ENCODE data around the gene LIPH. TPM values are rescaled to one million over a fixed set of nuclear protein-coding genes. Genes with fewer than 3 reads are reported as not detected.
"Not testable (repeated sequence)": the region's sequence is repeated elsewhere in the genome, so short reads cannot be mapped to it uniquely, and the experiment has no call there.

LIPH gene
- not detected for total RNA-seq

DNA sequence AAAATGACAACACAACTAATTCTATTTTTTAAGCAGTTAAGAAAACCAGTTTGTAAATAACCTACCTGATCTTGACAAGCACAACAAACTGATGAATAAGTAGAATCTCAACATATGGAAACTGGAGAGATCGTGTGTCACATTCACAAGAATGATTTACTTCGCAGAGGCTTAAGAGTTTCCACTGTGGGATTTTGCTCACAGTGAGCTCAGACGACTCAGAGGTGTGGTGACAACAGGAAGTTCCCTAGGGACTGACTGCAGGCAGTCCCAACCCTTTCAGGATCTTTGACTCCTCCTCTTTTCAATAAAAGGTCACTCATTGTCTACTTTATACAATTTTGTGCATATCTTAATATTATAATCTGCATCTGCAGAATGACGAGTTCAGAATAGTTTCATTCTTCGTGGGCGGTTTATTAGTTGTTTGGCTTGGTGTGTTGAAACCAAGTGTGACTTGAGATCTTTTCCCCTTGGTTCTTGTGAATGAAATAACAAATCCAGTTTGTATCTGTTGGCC, at the start of gene LIPH:
TSS of gene LIPH (minus strand) at position 231 of the 520 bp plus-strand sequence. CDS start at position 114, 117 bp downstream.
- CTCF ChIA-PET, result interaction anchor here (1.0 kb wide), 1 partner anchor 47 kb away, joined by 3 read pairs; no protein-coding TSS in a partner anchor
- intact Hi-C loops (cut with micrococcal nuclease), result loop anchor here (1.0 kb wide), 1 partner anchor 53 kb away; the partner anchor contains the start of gene TMEM41A
- peaks cover 10% of the 10 kb centered on the region for H3K4me1 Mint-ChIP-seq (ENCODE audit: low read depth)
- no peaks in the 10 kb centered on the region for H3K27me3 Mint-ChIP-seq (ENCODE audit: low read depth)
- no peak within 1 kb of the TSS for H3K27ac Mint-ChIP-seq
- H3K9me3 Mint-ChIP-seq, result no peaks in the 10 kb centered on the region
- no peaks in the 10 kb centered on the region for H3K36me3 Mint-ChIP-seq (ENCODE audit: low read depth)
- H3K4me3 Mint-ChIP-seq, result no peak within 1 kb of the TSS
- peak; percentile 26 for DNase-seq

DNA sequence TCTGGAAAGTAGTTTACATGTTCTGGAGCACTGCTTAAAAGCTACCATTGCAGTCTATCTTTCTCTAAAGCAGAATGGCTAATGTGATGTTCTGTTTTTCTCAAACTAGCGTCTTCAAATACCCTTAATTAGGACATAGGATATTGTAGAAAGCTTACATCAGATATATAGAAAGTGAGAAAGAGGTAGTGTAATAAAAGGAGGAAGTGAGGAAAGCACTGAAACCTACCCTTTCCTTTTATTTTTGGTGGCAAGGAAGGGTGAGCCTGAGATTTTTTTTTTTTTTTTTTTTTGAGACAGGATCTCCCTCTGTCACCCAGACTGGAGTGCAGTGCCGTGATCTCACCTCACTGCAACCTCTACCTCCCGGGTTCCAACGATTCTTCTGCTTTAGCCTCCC, 43.1 kb upstream of the LIPH start:
- no peak for DNase-seq
- H3K36me3 Mint-ChIP-seq (ENCODE audit: low read depth), result peaks cover 10% of the 10 kb centered on the region
- no peaks in the 10 kb centered on the region for H3K9me3 Mint-ChIP-seq
- peaks cover 8% of the 10 kb centered on the region for H3K4me1 Mint-ChIP-seq (ENCODE audit: low read depth)
- H3K27ac Mint-ChIP-seq, result peak overlapping the region; percentile 73
- intact Hi-C loops (cut with micrococcal nuclease), result no loop called here
- no peaks in the 10 kb centered on the region for H3K27me3 Mint-ChIP-seq (ENCODE audit: low read depth)
- H3K4me3 Mint-ChIP-seq, result no peak overlapping the region
- CTCF ChIA-PET, result no interaction called here

DNA sequence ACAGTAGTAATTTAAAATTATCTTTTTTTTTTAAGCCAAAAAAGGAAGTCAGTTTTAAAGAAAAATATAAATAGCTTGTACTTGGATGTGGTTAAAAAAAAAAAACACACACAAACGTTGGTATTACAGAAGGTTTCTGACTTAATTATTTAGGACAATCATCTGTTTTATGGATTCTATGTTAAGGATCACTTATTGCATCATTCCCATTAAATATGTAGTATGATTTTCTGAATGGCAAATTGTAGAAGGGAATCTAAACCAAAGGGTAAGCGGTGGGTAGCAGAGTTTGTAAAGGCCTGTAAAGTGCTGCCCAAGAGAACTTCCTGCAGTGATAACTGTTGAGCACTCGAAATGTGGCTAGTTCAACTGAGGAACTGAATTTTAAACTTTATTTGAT, 41.7 kb upstream of the LIPH start:
- CTCF ChIA-PET, result no interaction called here
- Mint-ChIP-seq H3K36me3 (ENCODE audit: low read depth) (peaks cover 10% of the 10 kb centered on the region), H3K27me3 (ENCODE audit: low read depth) (no peaks in the 10 kb centered on the region), H3K27ac (no peak overlapping the region), H3K4me3 (no peak overlapping the region), H3K4me1 (ENCODE audit: low read depth) (peaks cover 12% of the 10 kb centered on the region), H3K9me3 (no peaks in the 10 kb centered on the region)
- intact Hi-C loops (cut with micrococcal nuclease), result no loop called here
- no peak for DNase-seq

DNA sequence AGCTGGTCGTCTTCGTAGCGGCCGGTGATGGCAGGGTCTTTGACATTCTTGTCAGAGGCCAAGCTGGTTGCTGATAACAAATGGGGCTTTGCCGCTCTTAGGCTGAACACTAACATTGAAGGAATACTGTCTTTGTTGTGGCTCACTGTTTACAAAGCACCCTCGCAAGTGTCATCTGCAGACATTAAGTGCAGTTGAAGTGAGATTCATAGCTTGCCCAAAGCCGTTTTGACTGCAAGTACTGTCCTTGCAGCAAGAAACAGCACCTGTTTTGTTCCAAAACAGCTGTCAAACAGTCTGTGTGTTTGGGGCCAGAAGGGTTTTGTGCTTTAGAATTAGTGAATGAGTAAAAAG, 34.3 kb upstream of the LIPH start:
- intact Hi-C loops (cut with micrococcal nuclease), result loop anchor here (1.0 to 10.0 kb wide), 5 partner anchors 87 to 988 kb away; partner anchors contain the start of genes DNAJB11, TMEM41A, TRA2B and VPS8

DNA sequence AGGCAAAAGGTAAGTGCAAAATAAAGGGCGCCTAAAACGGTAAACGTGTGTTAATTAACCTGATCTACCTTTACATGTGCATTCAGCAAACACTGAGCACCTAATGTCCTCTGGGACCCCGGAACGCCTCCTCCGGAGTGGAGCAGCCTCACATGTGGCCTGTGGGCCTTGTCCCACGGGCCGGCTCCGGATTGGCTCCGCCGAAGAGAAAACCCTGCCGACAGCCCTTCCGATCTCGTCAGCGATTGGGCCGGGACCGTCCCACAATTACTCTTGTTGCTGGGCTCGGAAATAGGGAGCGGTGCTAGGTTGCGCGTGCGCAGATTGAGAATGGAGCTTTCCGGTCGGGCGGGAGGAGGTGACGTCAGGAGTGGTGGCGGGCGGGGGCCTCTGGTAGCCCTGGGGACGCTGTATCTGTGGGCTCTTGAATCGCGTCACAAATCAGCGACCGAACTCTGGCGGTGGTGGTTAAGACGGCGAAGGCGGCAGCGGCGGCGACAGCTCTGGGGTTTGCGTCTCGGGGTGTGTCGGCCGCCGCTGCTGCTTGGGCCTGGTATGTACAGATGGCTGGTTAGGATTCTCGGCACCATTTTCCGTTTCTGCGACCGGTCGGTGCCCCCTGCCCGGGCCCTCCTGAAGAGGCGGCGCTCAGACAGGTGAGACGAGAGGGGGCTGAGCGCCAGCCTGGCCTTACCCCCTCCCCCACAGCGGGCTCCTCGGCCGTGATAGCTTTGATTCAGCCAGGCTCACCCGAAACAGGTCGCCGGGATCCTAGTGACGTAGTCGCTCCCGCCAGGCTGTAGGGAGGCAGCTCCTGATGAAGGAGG, 33.7 kb upstream of the LIPH start, which contains the start of gene SENP2:
TSS of gene SENP2 (plus strand) at position 437 of the 827 bp plus-strand sequence. CDS start at position 556, 119 bp downstream.
- peak within 1 kb of the TSS; percentile 83 for H3K4me3 Mint-ChIP-seq
- CTCF ChIA-PET, result interaction anchor here (1.3 to 2.6 kb wide), 4 partner anchors 11 to 125 kb away, joined by 3 to 20 read pairs (median 6); no protein-coding TSS in a partner anchor
- peak; percentile 100 for DNase-seq
- H3K9me3 Mint-ChIP-seq, result no peaks in the 10 kb centered on the region
- H3K36me3 Mint-ChIP-seq (ENCODE audit: low read depth), result peaks cover 2% of the 10 kb centered on the region
- intact Hi-C loops (cut with micrococcal nuclease), result loop anchor here (1.0 to 10.0 kb wide), 6 partner anchors 87 to 989 kb away; partner anchors contain the start of genes DNAJB11, ETV5, TMEM41A and TRA2B
- no peaks in the 10 kb centered on the region for H3K27me3 Mint-ChIP-seq (ENCODE audit: low read depth)
- H3K4me1 Mint-ChIP-seq (ENCODE audit: low read depth), result peaks cover 27% of the 10 kb centered on the region
- peak within 1 kb of the TSS; percentile 88 for H3K27ac Mint-ChIP-seq

More for the DNA sequence above, 34.3 kb upstream of the LIPH start:
- H3K27ac Mint-ChIP-seq, result peak overlapping the region; percentile 88
- H3K4me1 Mint-ChIP-seq (ENCODE audit: low read depth), result peaks cover 27% of the 10 kb centered on the region
- CTCF ChIA-PET, result interaction anchor here (0.6 to 2.6 kb wide), 4 partner anchors 11 to 951 kb away, joined by 3 to 20 read pairs (median 6); no protein-coding TSS in a partner anchor
- no peaks in the 10 kb centered on the region for H3K9me3 Mint-ChIP-seq
- no peaks in the 10 kb centered on the region for H3K27me3 Mint-ChIP-seq (ENCODE audit: low read depth)
- H3K36me3 Mint-ChIP-seq (ENCODE audit: low read depth), result peaks cover 3% of the 10 kb centered on the region
- DNase-seq, result no peak
- H3K4me3 Mint-ChIP-seq, result peak overlapping the region; percentile 83

DNA sequence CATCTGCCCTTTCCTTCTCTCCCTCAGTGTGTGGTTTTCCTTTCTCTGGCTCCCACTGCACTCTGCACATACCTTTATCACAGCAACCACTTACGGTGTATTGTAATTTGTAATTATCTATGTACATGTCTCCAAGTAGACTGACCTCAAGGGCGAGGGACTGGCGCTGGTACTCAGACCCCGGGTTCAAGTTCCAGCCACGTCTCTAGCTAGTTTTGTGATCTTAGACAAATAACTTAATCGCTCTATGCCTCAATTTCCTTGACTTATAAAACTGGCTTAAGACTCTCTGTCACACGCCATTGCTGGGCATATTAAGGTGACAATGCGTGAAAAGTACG, 33.1 kb upstream of the LIPH start:
- Mint-ChIP-seq H3K36me3 (ENCODE audit: low read depth) (peaks cover 2% of the 10 kb centered on the region), H3K27me3 (ENCODE audit: low read depth) (no peaks in the 10 kb centered on the region), H3K4me3 (peak overlapping the region; percentile 83), H3K9me3 (no peaks in the 10 kb centered on the region), H3K27ac (peak overlapping the region; percentile 88), H3K4me1 (ENCODE audit: low read depth) (peaks cover 27% of the 10 kb centered on the region)
- CTCF ChIA-PET, result interaction anchor here (1.3 to 2.6 kb wide), 4 partner anchors 10 to 124 kb away, joined by 3 to 20 read pairs (median 6); no protein-coding TSS in a partner anchor
- peak; percentile 10 for DNase-seq
- intact Hi-C loops (cut with micrococcal nuclease), result loop anchor here (2.0 to 10.0 kb wide), 2 partner anchors 523 to 989 kb away; partner anchors contain the start of genes DNAJB11 and ETV5

DNA sequence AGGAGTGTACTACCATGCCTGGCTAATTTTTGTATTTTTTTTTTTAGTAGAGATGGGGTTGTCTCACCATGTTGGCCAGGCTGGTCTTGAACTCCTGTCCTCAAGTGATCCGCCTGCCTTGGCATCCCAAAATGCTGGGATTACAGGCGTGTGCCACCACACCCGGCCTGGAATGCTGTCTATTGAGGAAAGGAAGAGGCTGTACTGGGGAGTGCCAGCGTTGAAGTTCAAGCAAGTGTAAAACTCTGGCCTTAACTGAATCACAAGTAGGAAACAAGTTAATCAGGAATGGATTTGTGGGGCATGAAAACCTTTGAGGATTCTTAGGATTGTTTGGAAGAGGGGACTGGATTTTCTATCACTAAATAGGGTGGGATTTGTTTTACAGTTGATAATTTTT, 32.3 kb upstream of the LIPH start:
- CTCF ChIA-PET, result interaction anchor here (0.9 to 1.3 kb wide), 3 partner anchors 9 to 29 kb away, joined by 3 to 6 read pairs (median 5); no protein-coding TSS in a partner anchor
- Mint-ChIP-seq H3K27me3 (ENCODE audit: low read depth) (no peaks in the 10 kb centered on the region), H3K27ac (no peak overlapping the region), H3K36me3 (ENCODE audit: low read depth) (peaks cover 2% of the 10 kb centered on the region), H3K4me3 (peak overlapping the region; percentile 83), H3K9me3 (no peaks in the 10 kb centered on the region), H3K4me1 (ENCODE audit: low read depth) (peaks cover 27% of the 10 kb centered on the region)
- intact Hi-C loops (cut with micrococcal nuclease), result loop anchor here (2.0 to 10.0 kb wide), 2 partner anchors 524 to 990 kb away; partner anchors contain the start of genes DNAJB11 and ETV5
- DNase-seq, result no peak

DNA sequence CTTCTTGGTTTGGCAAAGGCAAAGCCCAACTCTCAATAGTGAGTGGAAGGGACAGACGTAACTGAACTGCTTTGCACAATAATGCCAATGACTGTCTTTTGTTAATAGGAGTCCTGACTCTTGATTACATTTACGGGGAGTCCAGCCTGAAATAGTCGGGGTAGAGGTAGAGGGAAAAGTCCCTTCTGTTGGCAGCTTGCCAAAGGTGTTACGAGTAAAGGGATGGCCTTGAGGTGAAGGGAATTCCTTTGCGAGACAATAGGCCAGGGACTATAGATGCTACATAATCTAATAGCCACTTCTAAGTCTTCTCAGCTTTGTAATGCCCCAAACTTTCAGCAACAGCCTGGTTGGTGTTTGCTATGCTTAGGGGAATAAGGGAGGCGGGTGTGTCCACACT, 31.5 kb upstream of the LIPH start:
- no peaks in the 10 kb centered on the region for H3K9me3 Mint-ChIP-seq
- intact Hi-C loops (cut with micrococcal nuclease), result loop anchor here (2.0 to 10.0 kb wide), 2 partner anchors 525 to 991 kb away; partner anchors contain the start of genes DNAJB11 and ETV5
- H3K27ac Mint-ChIP-seq, result no peak overlapping the region
- DNase-seq, result no peak
- H3K36me3 Mint-ChIP-seq (ENCODE audit: low read depth), result peaks cover 2% of the 10 kb centered on the region
- H3K4me3 Mint-ChIP-seq, result no peak overlapping the region
- CTCF ChIA-PET, result interaction anchor here (0.9 to 1.1 kb wide), 2 partner anchors 9 to 25 kb away, joined by 5 to 6 read pairs; no protein-coding TSS in a partner anchor
- H3K4me1 Mint-ChIP-seq (ENCODE audit: low read depth), result peaks cover 23% of the 10 kb centered on the region
- H3K27me3 Mint-ChIP-seq (ENCODE audit: low read depth), result no peaks in the 10 kb centered on the region

DNA sequence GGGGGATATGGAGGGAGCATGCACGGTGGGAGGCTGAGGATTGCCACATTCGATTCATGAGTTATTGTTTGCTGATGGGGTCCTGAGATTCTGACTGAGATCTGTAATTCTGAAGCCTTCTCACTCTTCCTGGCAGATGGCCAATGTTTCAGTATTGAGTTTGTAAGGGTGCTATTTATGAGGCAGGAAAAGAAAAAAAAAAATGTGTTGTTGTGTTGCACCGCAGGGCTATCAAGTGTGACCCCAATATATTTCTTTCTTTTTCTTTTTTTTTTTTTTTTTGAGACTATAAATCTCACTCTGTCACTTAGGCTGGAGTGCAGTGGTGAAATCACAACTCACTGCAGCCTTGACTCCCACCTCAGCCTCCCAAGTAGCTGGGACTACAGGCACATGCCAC, 30.5 kb upstream of the LIPH start:
- no peak overlapping the region for H3K4me3 Mint-ChIP-seq
- peaks cover 15% of the 10 kb centered on the region for H3K4me1 Mint-ChIP-seq (ENCODE audit: low read depth)
- CTCF ChIA-PET, result interaction anchor here (0.6 kb wide), 2 partner anchors 24 to 35 kb away, joined by 4 read pairs; no protein-coding TSS in a partner anchor
- no peaks in the 10 kb centered on the region for H3K9me3 Mint-ChIP-seq
- no peak overlapping the region for H3K27ac Mint-ChIP-seq
- peaks cover 2% of the 10 kb centered on the region for H3K36me3 Mint-ChIP-seq (ENCODE audit: low read depth)
- DNase-seq, result no peak
- intact Hi-C loops (cut with micrococcal nuclease), result loop anchor here (10.0 kb wide), 1 partner anchor 992 kb away; the partner anchor contains the start of gene DNAJB11
- no peaks in the 10 kb centered on the region for H3K27me3 Mint-ChIP-seq (ENCODE audit: low read depth)

DNA sequence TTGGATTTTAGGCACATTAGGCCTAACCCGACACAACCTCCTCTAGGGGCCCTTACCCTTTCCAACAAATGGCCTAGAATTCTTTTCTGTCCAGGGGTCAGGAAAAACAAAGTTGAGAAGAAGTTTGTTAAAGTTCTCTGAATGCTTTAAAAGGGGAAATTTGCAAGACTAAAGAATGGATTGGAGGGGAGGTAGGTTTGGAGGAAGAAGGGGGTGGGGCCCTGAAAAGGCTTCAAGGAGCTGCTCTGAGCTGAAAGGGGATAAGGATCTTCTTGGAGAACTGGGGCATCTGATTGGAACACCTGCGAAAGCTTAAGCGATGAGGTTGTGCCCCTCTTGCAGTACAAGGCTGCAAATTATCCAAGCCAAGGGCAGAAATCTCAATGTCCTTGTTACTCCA, 29.8 kb upstream of the LIPH start:
- Mint-ChIP-seq H3K4me1 (ENCODE audit: low read depth) (peaks cover 13% of the 10 kb centered on the region), H3K27me3 (ENCODE audit: low read depth) (no peaks in the 10 kb centered on the region), H3K4me3 (no peak overlapping the region), H3K36me3 (ENCODE audit: low read depth) (peaks cover 2% of the 10 kb centered on the region), H3K9me3 (no peaks in the 10 kb centered on the region), H3K27ac (no peak overlapping the region)
- CTCF ChIA-PET, result no interaction called here
- intact Hi-C loops (cut with micrococcal nuclease), result loop anchor here (10.0 kb wide), 1 partner anchor 993 kb away; the partner anchor contains the start of gene DNAJB11
- no peak for DNase-seq

DNA sequence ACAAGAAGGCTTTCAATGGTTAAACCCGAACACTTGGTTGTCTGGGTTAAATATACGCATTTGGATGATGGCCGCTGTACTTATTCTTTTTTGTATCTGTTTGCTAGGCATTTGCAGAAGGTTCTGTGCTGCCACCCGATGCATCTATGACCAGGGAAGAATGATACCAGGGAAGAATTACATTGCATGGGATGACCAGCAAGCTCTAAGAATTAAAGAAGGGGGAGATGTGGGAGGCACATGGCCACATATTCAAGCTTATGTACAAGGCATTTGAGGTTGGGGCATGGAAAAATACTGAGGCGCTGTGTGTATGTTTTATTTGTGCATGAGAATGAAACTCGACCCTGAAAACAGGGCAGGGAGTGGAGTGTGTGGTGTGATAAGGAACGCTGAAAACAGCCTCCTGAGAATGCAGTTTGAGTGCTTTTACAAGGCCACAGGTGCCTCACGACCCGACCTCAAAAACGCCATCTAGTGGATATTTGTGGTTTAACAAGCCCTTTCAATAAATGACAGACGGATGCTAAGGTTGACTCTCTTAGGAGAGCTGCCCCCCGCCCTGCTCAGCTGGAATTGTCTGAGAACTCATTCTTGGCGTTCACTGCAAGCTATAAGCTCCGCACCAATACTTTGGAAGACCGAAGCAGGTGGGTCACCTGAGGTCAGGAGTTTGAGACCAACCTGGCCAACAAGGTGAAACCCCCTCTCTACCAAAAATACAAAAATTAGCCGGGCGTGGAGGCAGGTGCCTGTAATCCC, 22.9 kb upstream of the LIPH start:
- intact Hi-C loops (cut with micrococcal nuclease), result loop anchor here (1.0 kb wide), 1 partner anchor 115 kb away; no protein-coding TSS in a partner anchor
- not testable (repeated sequence) for H3K36me3 Mint-ChIP-seq (ENCODE audit: low read depth); H3K27ac Mint-ChIP-seq; H3K4me1 Mint-ChIP-seq (ENCODE audit: low read depth); H3K4me3 Mint-ChIP-seq; H3K27me3 Mint-ChIP-seq (ENCODE audit: low read depth)
- peak; percentile 43 for DNase-seq
- H3K9me3 Mint-ChIP-seq, result peaks cover 11% of the 10 kb centered on the region
- CTCF ChIA-PET, result interaction anchor here (0.5 to 3.2 kb wide), 13 partner anchors 9 to 221 kb away, joined by 3 to 20 read pairs (median 4); partner anchors contain the start of gene SENP2

All from activated naive CD4-positive, alpha-beta T cell treated with anti-CD3 and anti-CD28 coated beads for 36 hours (primary cell).